ENCODE data around the gene SCGB3A2. TPM values are rescaled to one million over a fixed set of nuclear protein-coding genes. Genes with fewer than 3 reads are reported as not detected.

Gene SCGB3A2
- total and polyA plus RNA-seq, 2 of the 8 experiments (the other 6 are each of a cell fraction or from before 2014, with no cell fraction given): 47.1 to 63.6 TPM

GRCh38 chr5:147887930-147888329 is 9.4 kb downstream of the SCGB3A2 start (continued):
- TF ChIP-seq TEAD4 (IDR thresholded peaks at IDR 0.05; ENCODE audit: low read depth, low read length): no peak
